Measurements from ENCODE around the gene EARS2.

EARS2 gene

GRCh38 chr16:23530062-23530461, 27.1 kb downstream of the EARS2 start:
- H3K36me3 ChIP-seq (ENCODE audit: control insufficient read depth in 2 of 2, insufficient read depth in 2 of 2, low read length in 2 of 2): peaks cover 44 to 54% of the 10 kb centered on the region in 2 donors
- no peak overlapping the region for H3K9ac ChIP-seq (ENCODE audit: low read depth in 1 of 2, low read length in 2 of 2)
- no peaks in the 10 kb centered on the region for H3K9me3 ChIP-seq (ENCODE audit: control insufficient read depth in 2 of 2, low read length in 2 of 2)

GRCh38 chr16:23528644-23529310, 28.4 kb downstream of the EARS2 start:
- no peak overlapping the region for H3K9ac ChIP-seq (ENCODE audit: low read depth in 1 of 2, low read length in 2 of 2)
- no peak overlapping the region for H3K4me3 ChIP-seq (ENCODE audit: low read length in 2 of 2)
- no peaks in the 10 kb centered on the region for H3K27me3 ChIP-seq (ENCODE audit: control insufficient read depth in 2 of 2, insufficient read depth in 2 of 2, low read length in 2 of 2)
- no peak overlapping the region for H3K27ac ChIP-seq (ENCODE audit: low read depth in 2 of 2, low read length in 2 of 2)
- no peaks in the 10 kb centered on the region for H3K9me3 ChIP-seq (ENCODE audit: control insufficient read depth in 2 of 2, low read length in 2 of 2)
- peaks cover 39 to 52% of the 10 kb centered on the region in 2 donors for H3K36me3 ChIP-seq (ENCODE audit: control insufficient read depth in 2 of 2, insufficient read depth in 2 of 2, low read length in 2 of 2)
- no peaks in the 10 kb centered on the region for H3K4me1 ChIP-seq (ENCODE audit: control insufficient read depth in 2 of 2, insufficient read depth in 2 of 2, low read length in 2 of 2)

More at GRCh38 chr16:23530062-23530461, 27.1 kb downstream of the EARS2 start:
- no peaks in the 10 kb centered on the region for H3K27me3 ChIP-seq (ENCODE audit: control insufficient read depth in 2 of 2, insufficient read depth in 2 of 2, low read length in 2 of 2)
- no peaks in the 10 kb centered on the region for H3K4me1 ChIP-seq (ENCODE audit: control insufficient read depth in 2 of 2, insufficient read depth in 2 of 2, low read length in 2 of 2)
- no peak overlapping the region for H3K27ac ChIP-seq (ENCODE audit: low read depth in 2 of 2, low read length in 2 of 2)
- H3K4me3 ChIP-seq (ENCODE audit: low read length in 2 of 2): no peak overlapping the region

GRCh38 chr16:23527961-23528643, 29.0 kb downstream of the EARS2 start:
- peaks cover 38 to 54% of the 10 kb centered on the region in 2 donors for H3K36me3 ChIP-seq (ENCODE audit: control insufficient read depth in 2 of 2, insufficient read depth in 2 of 2, low read length in 2 of 2)
- no peaks in the 10 kb centered on the region for H3K27me3 ChIP-seq (ENCODE audit: control insufficient read depth in 2 of 2, insufficient read depth in 2 of 2, low read length in 2 of 2)
- H3K4me1 ChIP-seq (ENCODE audit: control insufficient read depth in 2 of 2, insufficient read depth in 2 of 2, low read length in 2 of 2): no peaks in the 10 kb centered on the region
- H3K27ac ChIP-seq (ENCODE audit: low read depth in 2 of 2, low read length in 2 of 2): no peak overlapping the region
- no peaks in the 10 kb centered on the region for H3K9me3 ChIP-seq (ENCODE audit: control insufficient read depth in 2 of 2, low read length in 2 of 2)
- H3K4me3 ChIP-seq (ENCODE audit: low read length in 2 of 2): no peak overlapping the region
- H3K9ac ChIP-seq (ENCODE audit: low read depth in 1 of 2, low read length in 2 of 2): no peak overlapping the region

DNA sequence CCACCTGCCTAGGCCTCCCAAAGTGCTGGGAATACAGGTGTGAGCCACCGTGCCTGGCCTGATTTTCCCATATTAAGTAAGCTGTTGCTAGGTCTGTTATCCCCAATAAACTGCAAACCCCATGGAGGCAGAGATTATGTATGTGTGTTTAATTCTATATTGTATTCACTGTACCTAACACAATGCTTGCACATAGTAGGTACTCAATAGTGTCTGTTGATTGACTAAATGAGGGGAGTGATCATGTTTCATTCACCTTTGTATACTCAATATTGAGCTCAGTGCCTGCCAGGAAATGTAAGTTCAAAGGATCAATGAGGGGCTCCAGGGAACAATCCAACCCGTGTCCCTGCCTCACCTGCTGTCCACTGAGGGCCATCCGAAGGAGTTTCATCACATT, 32.3 kb downstream of the EARS2 start:
- Histone ChIP-seq H3K4me3 (ENCODE audit: low read length in 2 of 2) (no peak overlapping the region), H3K4me1 (ENCODE audit: control insufficient read depth in 2 of 2, insufficient read depth in 2 of 2, low read length in 2 of 2) (no peaks in the 10 kb centered on the region), H3K9me3 (ENCODE audit: control insufficient read depth in 2 of 2, low read length in 2 of 2) (no peaks in the 10 kb centered on the region), H3K36me3 (ENCODE audit: control insufficient read depth in 2 of 2, insufficient read depth in 2 of 2, low read length in 2 of 2) (peaks cover 39 to 45% of the 10 kb centered on the region in 2 donors), H3K9ac (ENCODE audit: low read depth in 1 of 2, low read length in 2 of 2) (no peak overlapping the region), H3K27me3 (ENCODE audit: control insufficient read depth in 2 of 2, insufficient read depth in 2 of 2, low read length in 2 of 2) (no peaks in the 10 kb centered on the region), H3K27ac (ENCODE audit: low read depth in 2 of 2, low read length in 2 of 2) (no peak overlapping the region)

DNA sequence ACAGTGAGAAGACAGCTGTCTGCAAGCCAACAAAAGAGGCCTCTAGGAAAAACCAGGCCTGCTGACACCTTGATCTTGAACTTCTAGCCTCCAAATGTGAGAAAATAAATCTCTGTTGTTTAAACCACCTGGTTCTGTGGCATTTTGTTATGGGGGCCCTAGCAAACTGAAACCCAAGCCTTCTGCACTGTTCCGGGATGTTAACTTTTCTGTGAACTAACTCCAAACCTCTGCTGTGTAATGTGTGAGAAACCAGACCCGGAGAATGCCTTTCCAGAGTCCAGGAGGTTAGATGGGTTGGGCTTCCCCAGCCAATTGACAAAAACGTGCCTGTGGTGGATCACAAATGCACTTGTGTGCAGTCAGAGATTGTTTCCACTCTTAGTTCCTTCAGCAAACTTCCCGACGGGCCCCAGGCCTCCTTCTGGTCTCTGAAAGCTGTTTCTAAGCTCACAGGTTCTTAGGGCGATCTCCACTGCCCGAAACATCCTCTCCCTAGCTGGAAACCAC, 33.2 kb downstream of the EARS2 start:
- Histone ChIP-seq H3K4me1 (ENCODE audit: control insufficient read depth in 2 of 2, insufficient read depth in 2 of 2, low read length in 2 of 2) (peaks cover 0 to 3% of the 10 kb centered on the region in 2 donors), H3K27me3 (ENCODE audit: control insufficient read depth in 2 of 2, insufficient read depth in 2 of 2, low read length in 2 of 2) (no peaks in the 10 kb centered on the region), H3K27ac (ENCODE audit: low read depth in 2 of 2, low read length in 2 of 2) (peak overlapping the region; percentile 5 to 9), H3K9ac (ENCODE audit: low read depth in 1 of 2, low read length in 2 of 2) (no peak overlapping the region), H3K36me3 (ENCODE audit: control insufficient read depth in 2 of 2, insufficient read depth in 2 of 2, low read length in 2 of 2) (peaks cover 35 to 42% of the 10 kb centered on the region in 2 donors), H3K4me3 (ENCODE audit: low read length in 2 of 2) (no peak overlapping the region), H3K9me3 (ENCODE audit: control insufficient read depth in 2 of 2, low read length in 2 of 2) (no peaks in the 10 kb centered on the region)

DNA sequence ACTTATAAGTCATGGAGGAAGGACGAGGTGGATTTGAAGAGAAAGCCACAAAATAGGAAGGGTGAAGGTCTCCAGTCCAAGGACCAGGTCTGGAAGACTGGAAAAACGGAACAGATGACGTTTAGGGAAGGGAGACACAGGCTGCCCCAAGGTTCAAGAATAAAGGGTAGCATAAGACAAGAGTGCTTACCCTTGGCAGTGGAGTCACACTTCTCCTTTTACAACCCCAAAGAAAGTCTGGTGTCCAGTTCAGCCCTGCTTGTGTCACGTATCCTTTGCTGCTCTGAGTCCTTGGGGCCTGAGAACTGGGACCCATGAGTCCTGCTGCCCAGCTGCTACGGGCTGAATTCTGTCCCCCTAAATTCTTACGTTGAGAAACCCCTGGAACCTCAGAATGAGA, 33.8 kb downstream of the EARS2 start:
- no peak overlapping the region for H3K4me3 ChIP-seq (ENCODE audit: low read length in 2 of 2)
- H3K9ac ChIP-seq (ENCODE audit: low read depth in 1 of 2, low read length in 2 of 2): no peak overlapping the region
- no peaks in the 10 kb centered on the region for H3K27me3 ChIP-seq (ENCODE audit: control insufficient read depth in 2 of 2, insufficient read depth in 2 of 2, low read length in 2 of 2)
- no peak overlapping the region for H3K27ac ChIP-seq (ENCODE audit: low read depth in 2 of 2, low read length in 2 of 2)
- peaks cover 33 to 38% of the 10 kb centered on the region in 2 donors for H3K36me3 ChIP-seq (ENCODE audit: control insufficient read depth in 2 of 2, insufficient read depth in 2 of 2, low read length in 2 of 2)
- no peaks in the 10 kb centered on the region for H3K9me3 ChIP-seq (ENCODE audit: control insufficient read depth in 2 of 2, low read length in 2 of 2)
- H3K4me1 ChIP-seq (ENCODE audit: control insufficient read depth in 2 of 2, insufficient read depth in 2 of 2, low read length in 2 of 2): peaks cover 3 to 5% of the 10 kb centered on the region in 2 donors

GRCh38 chr16:23521965-23522364, 35.2 kb downstream of the EARS2 start:
- Histone ChIP-seq H3K9ac (ENCODE audit: low read depth in 1 of 2, low read length in 2 of 2) (no peak overlapping the region), H3K9me3 (ENCODE audit: control insufficient read depth in 2 of 2, low read length in 2 of 2) (no peaks in the 10 kb centered on the region), H3K4me1 (ENCODE audit: control insufficient read depth in 2 of 2, insufficient read depth in 2 of 2, low read length in 2 of 2) (peaks cover 5 to 7% of the 10 kb centered on the region in 2 donors), H3K27ac (ENCODE audit: low read depth in 2 of 2, low read length in 2 of 2) (no peak overlapping the region), H3K36me3 (ENCODE audit: control insufficient read depth in 2 of 2, insufficient read depth in 2 of 2, low read length in 2 of 2) (peaks cover 25 to 32% of the 10 kb centered on the region in 2 donors), H3K27me3 (ENCODE audit: control insufficient read depth in 2 of 2, insufficient read depth in 2 of 2, low read length in 2 of 2) (no peaks in the 10 kb centered on the region), H3K4me3 (ENCODE audit: low read length in 2 of 2) (no peak overlapping the region)

DNA sequence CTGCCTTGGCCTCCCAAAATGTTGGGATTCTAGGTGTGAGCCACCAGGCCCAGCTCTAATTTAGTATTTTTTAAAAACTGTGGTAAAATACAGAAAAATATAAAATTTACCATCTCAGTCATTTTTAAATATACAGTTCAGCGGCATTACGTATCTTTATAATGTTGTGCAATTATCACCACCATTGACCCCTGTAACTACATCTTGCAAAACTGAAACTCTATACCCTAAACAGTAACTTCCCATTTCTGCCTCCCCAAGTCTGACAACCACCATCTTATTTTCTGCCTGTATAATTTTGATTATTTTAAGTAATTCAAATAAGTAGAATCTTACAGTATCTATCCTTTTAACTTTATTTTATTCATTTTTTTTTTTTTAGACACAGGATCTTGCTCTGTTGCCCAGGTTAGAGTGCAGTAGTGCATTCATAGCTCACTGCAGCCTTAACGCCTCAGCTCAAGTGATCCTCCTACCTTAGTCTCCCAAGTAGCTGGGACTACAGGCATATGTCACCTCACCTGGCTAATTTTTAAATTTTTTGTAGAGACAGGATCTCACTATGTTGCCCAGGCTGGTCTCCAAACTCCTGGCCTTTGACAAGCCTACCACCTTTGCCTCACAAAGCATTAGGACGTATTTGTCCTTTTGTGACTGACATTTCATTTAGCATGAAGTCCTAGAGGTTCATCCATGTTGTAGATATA, 36.0 kb downstream of the EARS2 start:
- no peaks in the 10 kb centered on the region for H3K27me3 ChIP-seq (ENCODE audit: control insufficient read depth in 2 of 2, insufficient read depth in 2 of 2, low read length in 2 of 2)
- H3K9me3 ChIP-seq (ENCODE audit: control insufficient read depth in 2 of 2, low read length in 2 of 2): no peaks in the 10 kb centered on the region
- no peak overlapping the region for H3K9ac ChIP-seq (ENCODE audit: low read depth in 1 of 2, low read length in 2 of 2)
- peaks cover 5 to 7% of the 10 kb centered on the region in 2 donors for H3K4me1 ChIP-seq (ENCODE audit: control insufficient read depth in 2 of 2, insufficient read depth in 2 of 2, low read length in 2 of 2)
- no peak overlapping the region for H3K27ac ChIP-seq (ENCODE audit: low read depth in 2 of 2, low read length in 2 of 2)
- H3K36me3 ChIP-seq (ENCODE audit: control insufficient read depth in 2 of 2, insufficient read depth in 2 of 2, low read length in 2 of 2): peaks cover 25 to 32% of the 10 kb centered on the region in 2 donors
- H3K4me3 ChIP-seq (ENCODE audit: low read length in 2 of 2): no peak overlapping the region

DNA sequence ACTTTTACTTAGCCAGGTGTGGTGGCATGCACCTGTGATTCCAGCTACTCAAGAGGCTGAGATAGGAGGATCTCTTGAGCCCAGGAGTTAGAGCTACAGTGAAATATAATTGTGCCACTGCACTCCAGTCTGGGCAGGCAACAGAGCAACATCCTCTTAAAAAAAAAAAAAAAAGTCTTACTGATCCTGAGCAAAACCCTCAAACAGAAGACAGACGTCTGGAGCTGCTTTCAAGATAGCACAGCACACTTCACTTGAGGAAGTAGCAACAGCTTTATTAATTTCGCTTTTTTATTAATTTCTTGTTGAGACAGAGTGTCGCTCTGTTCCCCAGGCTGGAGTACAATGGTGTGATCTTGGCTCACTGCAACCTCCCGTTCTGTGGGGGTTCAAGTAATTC, 36.6 kb downstream of the EARS2 start:
- H3K27ac ChIP-seq (ENCODE audit: low read depth in 2 of 2, low read length in 2 of 2): peak overlapping the region; percentile 9 to 22
- H3K4me1 ChIP-seq (ENCODE audit: control insufficient read depth in 2 of 2, insufficient read depth in 2 of 2, low read length in 2 of 2): peaks cover 5 to 7% of the 10 kb centered on the region in 2 donors
- no peaks in the 10 kb centered on the region for H3K27me3 ChIP-seq (ENCODE audit: control insufficient read depth in 2 of 2, insufficient read depth in 2 of 2, low read length in 2 of 2)
- no peaks in the 10 kb centered on the region for H3K9me3 ChIP-seq (ENCODE audit: control insufficient read depth in 2 of 2, low read length in 2 of 2)
- H3K4me3 ChIP-seq (ENCODE audit: low read length in 2 of 2): no peak overlapping the region
- H3K9ac ChIP-seq (ENCODE audit: low read depth in 1 of 2, low read length in 2 of 2): no peak overlapping the region
- H3K36me3 ChIP-seq (ENCODE audit: control insufficient read depth in 2 of 2, insufficient read depth in 2 of 2, low read length in 2 of 2): peaks cover 25 to 32% of the 10 kb centered on the region in 2 donors

DNA sequence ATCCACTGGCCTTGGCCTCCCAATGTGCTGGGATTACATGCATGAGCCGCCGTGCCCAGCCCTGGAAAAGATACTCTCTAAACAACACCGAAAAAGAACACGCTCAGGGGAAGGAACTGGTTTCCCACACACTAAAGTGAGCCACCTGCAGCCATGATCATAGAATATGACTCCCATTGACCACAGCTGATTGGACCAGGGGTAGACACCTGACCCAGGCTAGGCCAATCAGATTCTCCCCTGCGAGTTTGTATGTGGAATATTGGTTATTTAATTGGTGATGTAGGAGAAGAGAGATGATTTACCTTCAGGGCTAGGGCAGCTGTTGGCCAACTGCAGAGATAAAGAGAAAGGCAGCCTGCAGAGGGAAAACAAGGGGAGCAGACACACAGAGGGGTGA, 37.9 kb downstream of the EARS2 start:
- Histone ChIP-seq H3K4me1 (ENCODE audit: control insufficient read depth in 2 of 2, insufficient read depth in 2 of 2, low read length in 2 of 2) (peaks cover 5 to 7% of the 10 kb centered on the region in 2 donors), H3K4me3 (ENCODE audit: low read length in 2 of 2) (no peak overlapping the region), H3K9ac (ENCODE audit: low read depth in 1 of 2, low read length in 2 of 2) (no peak overlapping the region), H3K9me3 (ENCODE audit: control insufficient read depth in 2 of 2, low read length in 2 of 2) (no peaks in the 10 kb centered on the region), H3K27me3 (ENCODE audit: control insufficient read depth in 2 of 2, insufficient read depth in 2 of 2, low read length in 2 of 2) (no peaks in the 10 kb centered on the region), H3K27ac (ENCODE audit: low read depth in 2 of 2, low read length in 2 of 2) (peak overlapping the region in 1 of 2 donors; percentile 9), H3K36me3 (ENCODE audit: control insufficient read depth in 2 of 2, insufficient read depth in 2 of 2, low read length in 2 of 2) (peaks cover 23 to 25% of the 10 kb centered on the region in 2 donors)
